GM18861 (cell line): ENCODE data around the gene KCTD15.

Experiments used
- ATAC-seq: cut with Tn5 transposase; IDR thresholded peaks from one replicate; pipeline ENCODE4 v1.9.1; 2021; ENCODE audit not compliant: unreplicated experiment

The KCTD15 gene

GRCh38 chr19:33796164-33796875 is at the start of gene KCTD15:
Gene KCTD15 (plus strand): TSS chr19:33796870. CDS start chr19:33800455, 3,585 bp downstream.
- no peak for ATAC-seq

GRCh38 chr19:33747273-33747672 is 49.4 kb upstream of the KCTD15 start:
- ATAC-seq: no peak

GRCh38 chr19:33748231-33748630 is 48.4 kb upstream of the KCTD15 start:
- no peak for ATAC-seq

GRCh38 chr19:33749016-33749415 is 47.7 kb upstream of the KCTD15 start:
- no peak for ATAC-seq

- ATAC-seq: no peak
These were observed 47.0 kb upstream of the KCTD15 start for GRCh38 chr19:33749619-33750175.

GRCh38 chr19:33750587-33751435 is 45.9 kb upstream of the KCTD15 start:
- ATAC-seq: no peak

- no peak for ATAC-seq
These were observed 45.3 kb upstream of the KCTD15 start for GRCh38 chr19:33751436-33751770.

GRCh38 chr19:33752018-33752800 is 44.5 kb upstream of the KCTD15 start:
- no peak for ATAC-seq

GRCh38 chr19:33752945-33753344 is 43.7 kb upstream of the KCTD15 start:
- ATAC-seq: no peak

- ATAC-seq: no peak
These were observed 42.3 kb upstream of the KCTD15 start for GRCh38 chr19:33754361-33754760.

GRCh38 chr19:33755099-33756035 is 41.3 kb upstream of the KCTD15 start:
- no peak for ATAC-seq

- no peak for ATAC-seq
These were observed 40.5 kb upstream of the KCTD15 start for GRCh38 chr19:33756177-33756576.

GRCh38 chr19:33758541-33759013 is 38.1 kb upstream of the KCTD15 start:
- ATAC-seq: no peak

GRCh38 chr19:33759356-33759755 is 37.3 kb upstream of the KCTD15 start:
- no peak for ATAC-seq

- ATAC-seq: no peak
These were observed 32.9 kb upstream of the KCTD15 start for GRCh38 chr19:33763633-33764371.

- ATAC-seq: no peak
These were observed 30.0 kb upstream of the KCTD15 start for GRCh38 chr19:33766623-33767022.

GRCh38 chr19:33767898-33768413 is 28.7 kb upstream of the KCTD15 start:
- ATAC-seq: no peak

GRCh38 chr19:33769208-33769607 is 27.5 kb upstream of the KCTD15 start:
- no peak for ATAC-seq

GRCh38 chr19:33770107-33770506 is 26.6 kb upstream of the KCTD15 start:
- ATAC-seq: no peak
